GM12891 (cell line): ENCODE results near the gene PCSK6.

Experiments
- DNase-seq: peaks from one replicate; pipeline ENCODE4 v3.0.0; 2011; ENCODE audit warnings: low spot score; ENCODE audit not compliant: insufficient read length
- FAIRE-seq: peaks from 2 replicates; lab custom pipeline; 2011; peaks lifted over from hg19 to GRCh38; lab: Jason Lieb, UNC
- PAX5 ChIP-seq: IDR thresholded peaks from 2 replicates; pipeline ENCODE4 v1.6.1; 2011; ENCODE audit warnings: low read length, moderate library complexity, mild to moderate bottlenecking; ENCODE audit not compliant: insufficient read depth, severe bottlenecking
- POLR2A ChIP-seq: IDR thresholded peaks from 2 replicates; pipeline ENCODE4 v1.6.1; 2011; ENCODE audit warnings: low read depth, low read length, control low read depth
- POLR2AphosphoS5 ChIP-seq: IDR thresholded peaks from 2 replicates; pipeline ENCODE4 v1.6.1; 2011; ENCODE audit warnings: low read depth, low read length, control low read depth
- POU2F2 ChIP-seq: IDR thresholded peaks from 2 replicates; pipeline ENCODE4 v1.6.1; 2011; ENCODE audit warnings: low read depth, mild to moderate bottlenecking, control low read depth, low read length, moderate library complexity
- SPI1 ChIP-seq: IDR thresholded peaks from 2 replicates; pipeline ENCODE4 v1.6.1; 2011; ENCODE audit warnings: low read depth, low read length, control low read depth
- TAF1 ChIP-seq: IDR thresholded peaks from 2 replicates; pipeline ENCODE4 v1.6.1; 2011; ENCODE audit warnings: low read depth, low read length, control low read depth

The PCSK6 gene

GRCh38 chr15:101326026-101326315 lies 163.5 kb downstream of the PCSK6 start:
- DNase-seq = no peak
- TF ChIP-seq TAF1 (no peak), SPI1 (no peak), POU2F2 (no peak), POLR2AphosphoS5 (no peak), PAX5 (no peak), POLR2A (no peak)
- FAIRE-seq = no peak

- DNase-seq (no peak), FAIRE-seq (no peak)
- TF ChIP-seq POLR2AphosphoS5 (no peak), TAF1 (no peak), PAX5 (no peak), POLR2A (no peak), SPI1 (no peak), POU2F2 (no peak)
Measured at GRCh38 chr15:101325263-101326025, 164.1 kb downstream of the PCSK6 start.

- no peak for DNase-seq
- FAIRE-seq = no peak
- no peak for TF ChIP-seq POLR2AphosphoS5
- TF ChIP-seq POLR2A = no peak
- no peak for TF ChIP-seq PAX5
- TF ChIP-seq TAF1 = no peak
- no peak for TF ChIP-seq SPI1
- no peak for TF ChIP-seq POU2F2
Measured at GRCh38 chr15:101324524-101325177, 164.9 kb downstream of the PCSK6 start.

GRCh38 chr15:101323793-101324523 lies 165.5 kb downstream of the PCSK6 start:
- DNase-seq = no peak
- no peak for FAIRE-seq
- TF ChIP-seq POLR2AphosphoS5 (no peak), PAX5 (no peak), POLR2A (no peak), SPI1 (no peak), POU2F2 (no peak), TAF1 (no peak)

GRCh38 chr15:101322854-101323477 lies 166.5 kb downstream of the PCSK6 start:
- FAIRE-seq (no peak), DNase-seq (no peak)
- TF ChIP-seq POU2F2 (no peak), SPI1 (no peak), POLR2AphosphoS5 (no peak), POLR2A (no peak), TAF1 (no peak), PAX5 (no peak)

- DNase-seq (no peak), FAIRE-seq (no peak)
- TF ChIP-seq POLR2A (no peak), SPI1 (no peak), POU2F2 (no peak), PAX5 (no peak), POLR2AphosphoS5 (no peak), TAF1 (no peak)
Measured at GRCh38 chr15:101322016-101322695, 167.4 kb downstream of the PCSK6 start.

GRCh38 chr15:101320501-101321052 lies 168.9 kb downstream of the PCSK6 start:
- DNase-seq (peak; percentile 50), FAIRE-seq (no peak)
- TF ChIP-seq POLR2AphosphoS5 = no peak

- TF ChIP-seq POLR2A = no peak
- no peak for TF ChIP-seq POLR2AphosphoS5
- no peak for TF ChIP-seq POU2F2
- TF ChIP-seq TAF1 = no peak
- TF ChIP-seq SPI1 = no peak
- no peak for TF ChIP-seq PAX5
- DNase-seq (no peak), FAIRE-seq (no peak)
Measured at GRCh38 chr15:101318839-101319238, 170.7 kb downstream of the PCSK6 start.
